Right lobe of liver (tissue), 6 donors: ENCODE results near the gene LIN28B. TPM values are rescaled to one million over a fixed set of nuclear protein-coding genes. Genes with fewer than 3 reads are reported as not detected.

Experiments used
- ATAC-seq, 4 donors: fragments of 200-7000 bp; cut with Tn5 transposase; one replicate each; pipeline ENCODE4 v1.9.1; 2020; ENCODE audit warnings: mild to moderate bottlenecking in 4 of 4, moderate library complexity in 4 of 4
- DNase-seq, 3 donors: peaks; one replicate each; pipeline ENCODE4 v3.0.0-alpha.2; 2020
- H3K27ac ChIP-seq, 3 donors: fragments of 200-600 bp; one replicate each; pipeline ENCODE4 v1.8.0; 2022
- H3K27me3 ChIP-seq, 2 donors: fragments of 200-600 bp; one replicate each; pipeline ENCODE4 v1.8.0; 2022
- H3K36me3 ChIP-seq, 4 donors: fragments of 200-600 bp; sonication (generic) in 1 of 4; one replicate each; pipeline versions ENCODE4 v1.5.1 to v1.8.0; 2017 to 2022; ENCODE audit warnings: control low read depth in 1 of 4
- H3K4me1 ChIP-seq, 4 donors: fragments of 200-600 bp; sonication (generic) in 1 of 4; one replicate each; pipeline versions ENCODE4 v1.5.1 to v1.8.0; 2017 to 2022; ENCODE audit warnings: control low read depth in 1 of 4
- H3K4me3 ChIP-seq, 3 donors: fragments of 200-600 bp; one replicate each; pipeline ENCODE4 v1.8.0; 2022
- H3K9me3 ChIP-seq, 4 donors: fragments of 200-600 bp; sonication (generic) in 1 of 4; one replicate each; pipeline versions ENCODE4 v1.5.1 to v1.8.0; 2017 to 2022; ENCODE audit warnings: control low read depth in 1 of 4
- POLR2A ChIP-seq: fragments of 450-650 bp; IDR thresholded peaks from one replicate; pipeline ENCODE4 v1.6.1; 2017; ENCODE audit warnings: antibody characterized with exemption, mild to moderate bottlenecking
- WGBS: methylation state at CpG from one replicate; pipeline ENCODE4 v1.1.6; 2018; ENCODE audit warnings: low coverage, low lambda C conversion rate; ENCODE audit not compliant: insufficient coverage; ENCODE audit errors: missing lambda C conversion rate; 5-methylcytosine and 5-hydroxymethylcytosine counted together
- intact Hi-C, 2 donors: fragments of 100-400 bp; cut with DNase I; formaldehyde crosslinking; loops; one replicate each; pipeline versions ENCODE4 v1.11.2 to v1.14.1; 2022
- long read RNA-seq: library from polyadenylated mRNA; unstranded; transcript quantifications from one replicate; pipeline ENCODE4 v2.0.0, GENCODE V29; 2019
- total RNA-seq, 6 experiments: library from RNA; depleted of rRNA in 2 of 6; stranded (reverse); fragments of >200 nt in 2 of 6; fragmentation: NEBNext Ultra II Directional in 3 of 6; extraction: Animal tissue kit (Norgen Biotek cat#: 25700) in 3 of 6; gene quantifications; one replicate each; pipeline versions ENCODE4 v1.1.0 to v1.2.4, GENCODE V29; 2016 to 2023
- TF ChIP-seq, protein P1 (sequence below), 4 donors: fragments of 200-600 bp in 3 of 4; fragments of 450-650 bp in 1 of 4; IDR thresholded peaks; one replicate each; pipeline versions ENCODE4 v1.5.1 to v1.8.0; 2016 to 2022; ENCODE audit warnings: antibody characterized with exemption in 4 of 4, mild to moderate bottlenecking in 2 of 4
- donor health status: DM: no; HTN: yes; CAD: no.
- donor health status: DM: no; HTN: no; CAD: no.
- donor health status: DM: no; HTN: no; CAD: no.
- donor health status: DM: no; HTN: yes; CAD: no.
- donor health status: DM: no; HTN: yes; CAD: no.

Gene LIN28B, protein sequence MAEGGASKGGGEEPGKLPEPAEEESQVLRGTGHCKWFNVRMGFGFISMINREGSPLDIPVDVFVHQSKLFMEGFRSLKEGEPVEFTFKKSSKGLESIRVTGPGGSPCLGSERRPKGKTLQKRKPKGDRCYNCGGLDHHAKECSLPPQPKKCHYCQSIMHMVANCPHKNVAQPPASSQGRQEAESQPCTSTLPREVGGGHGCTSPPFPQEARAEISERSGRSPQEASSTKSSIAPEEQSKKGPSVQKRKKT
- total RNA-seq: not detected
- long read RNA-seq: 0 reads

DNA sequence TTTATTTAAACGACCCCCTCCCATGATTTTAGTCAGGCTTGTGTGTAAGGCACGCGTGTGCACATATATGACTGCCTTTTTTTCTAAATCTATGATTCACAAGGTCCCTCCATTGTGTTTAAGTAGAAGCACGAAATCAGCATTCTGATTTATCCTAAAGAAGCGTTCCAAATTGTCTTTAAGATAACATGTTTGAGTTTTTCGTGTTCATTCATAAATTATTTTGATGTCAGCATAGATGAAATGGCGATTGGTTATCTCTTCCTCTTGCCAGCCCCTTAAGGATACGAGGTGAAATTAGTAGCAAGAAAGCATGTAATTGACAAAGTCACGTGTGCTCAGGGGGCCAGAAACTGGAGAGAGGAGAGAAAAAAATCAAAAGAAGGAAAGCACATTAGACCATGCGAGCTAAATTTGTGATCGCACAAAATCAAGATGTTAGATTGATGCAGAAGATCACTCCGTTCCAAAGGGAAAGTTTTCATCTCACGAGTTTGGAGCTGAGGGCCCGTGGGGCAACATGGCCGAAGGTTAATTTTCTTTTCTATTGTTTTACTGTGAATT, at the start of gene LIN28B:
TSS of gene LIN28B (plus strand) at position 377 of the 564 bp plus-strand sequence. CDS start at position 521, 144 bp downstream.
- H3K27me3 ChIP-seq: peaks cover 5 to 31% of the 10 kb centered on the region in 2 donors
- WGBS: 7% methylated on average over 15 of the region's 15 CpGs

DNA sequence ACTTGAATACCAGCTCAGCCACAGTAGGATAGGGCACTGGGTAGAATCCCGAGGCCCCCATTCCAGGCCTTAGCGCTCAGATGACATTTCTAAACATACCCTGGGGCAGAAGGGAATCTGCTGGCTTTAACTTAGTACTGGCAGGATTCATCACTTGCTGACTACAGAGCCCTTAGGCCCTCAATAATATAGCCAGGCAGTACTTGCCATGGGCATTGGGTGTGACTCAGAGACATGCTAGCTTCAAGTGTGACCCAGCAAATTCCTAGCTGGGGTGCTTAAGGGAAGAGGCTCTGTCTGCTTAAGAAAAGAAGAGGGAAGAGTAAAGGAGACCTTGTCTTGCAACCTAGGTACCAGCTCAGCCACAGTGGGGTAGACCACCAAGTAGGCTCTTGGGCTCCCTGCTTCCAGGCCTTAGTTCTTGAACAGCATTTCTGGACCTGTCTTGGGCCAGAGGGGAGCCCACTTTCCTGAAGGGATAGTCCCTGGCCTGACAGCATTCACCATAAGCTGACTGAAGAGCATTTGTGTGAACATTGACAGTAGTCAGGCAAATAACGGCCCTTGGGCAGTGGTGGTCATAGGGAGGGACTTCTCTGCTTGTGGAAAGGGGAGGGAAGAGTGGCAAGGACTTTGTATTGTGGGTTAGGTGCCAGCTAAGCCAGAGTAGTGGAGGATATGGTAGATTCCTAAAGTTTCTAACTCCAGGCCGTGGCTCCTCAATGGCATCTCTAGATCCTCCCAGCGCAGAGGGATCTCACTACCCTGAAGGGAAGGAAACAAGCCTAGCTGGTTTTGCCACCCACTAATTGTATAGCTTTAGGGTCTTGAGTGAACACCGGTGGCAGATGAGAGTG, 48.6 kb upstream of the LIN28B start:
- Histone ChIP-seq H3K9me3 (peaks cover 0 to 6% (median 0%) of the 10 kb centered on the region in 4 donors), H3K4me3 (no peak overlapping the region), H3K4me1 (no peaks in the 10 kb centered on the region), H3K36me3 (no peaks in the 10 kb centered on the region), H3K27ac (no peak overlapping the region), H3K27me3 (no peaks in the 10 kb centered on the region)
- no peak for ATAC-seq
- TF ChIP-seq POLR2A: no peak
- TF ChIP-seq, protein P1, sequence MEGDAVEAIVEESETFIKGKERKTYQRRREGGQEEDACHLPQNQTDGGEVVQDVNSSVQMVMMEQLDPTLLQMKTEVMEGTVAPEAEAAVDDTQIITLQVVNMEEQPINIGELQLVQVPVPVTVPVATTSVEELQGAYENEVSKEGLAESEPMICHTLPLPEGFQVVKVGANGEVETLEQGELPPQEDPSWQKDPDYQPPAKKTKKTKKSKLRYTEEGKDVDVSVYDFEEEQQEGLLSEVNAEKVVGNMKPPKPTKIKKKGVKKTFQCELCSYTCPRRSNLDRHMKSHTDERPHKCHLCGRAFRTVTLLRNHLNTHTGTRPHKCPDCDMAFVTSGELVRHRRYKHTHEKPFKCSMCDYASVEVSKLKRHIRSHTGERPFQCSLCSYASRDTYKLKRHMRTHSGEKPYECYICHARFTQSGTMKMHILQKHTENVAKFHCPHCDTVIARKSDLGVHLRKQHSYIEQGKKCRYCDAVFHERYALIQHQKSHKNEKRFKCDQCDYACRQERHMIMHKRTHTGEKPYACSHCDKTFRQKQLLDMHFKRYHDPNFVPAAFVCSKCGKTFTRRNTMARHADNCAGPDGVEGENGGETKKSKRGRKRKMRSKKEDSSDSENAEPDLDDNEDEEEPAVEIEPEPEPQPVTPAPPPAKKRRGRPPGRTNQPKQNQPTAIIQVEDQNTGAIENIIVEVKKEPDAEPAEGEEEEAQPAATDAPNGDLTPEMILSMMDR (IDR thresholded peaks at IDR 0.05): no peak
- intact Hi-C loops: no loop called here
- DNase-seq: no peak
- 43% methylated on average over 1 of the region's 6 CpGs for WGBS

More for the DNA sequence above, at the start of gene LIN28B:
- no peak for ATAC-seq
- no peak for DNase-seq
- Histone ChIP-seq H3K4me1 (no peaks in the 10 kb centered on the region), H3K36me3 (no peaks in the 10 kb centered on the region), H3K27ac (no peak within 1 kb of the TSS), H3K4me3 (no peak within 1 kb of the TSS), H3K9me3 (no peaks in the 10 kb centered on the region)
- intact Hi-C loops: no loop called here
- no peak for TF ChIP-seq POLR2A
- TF ChIP-seq, protein P1 (IDR thresholded peaks at IDR 0.05): no peak

DNA sequence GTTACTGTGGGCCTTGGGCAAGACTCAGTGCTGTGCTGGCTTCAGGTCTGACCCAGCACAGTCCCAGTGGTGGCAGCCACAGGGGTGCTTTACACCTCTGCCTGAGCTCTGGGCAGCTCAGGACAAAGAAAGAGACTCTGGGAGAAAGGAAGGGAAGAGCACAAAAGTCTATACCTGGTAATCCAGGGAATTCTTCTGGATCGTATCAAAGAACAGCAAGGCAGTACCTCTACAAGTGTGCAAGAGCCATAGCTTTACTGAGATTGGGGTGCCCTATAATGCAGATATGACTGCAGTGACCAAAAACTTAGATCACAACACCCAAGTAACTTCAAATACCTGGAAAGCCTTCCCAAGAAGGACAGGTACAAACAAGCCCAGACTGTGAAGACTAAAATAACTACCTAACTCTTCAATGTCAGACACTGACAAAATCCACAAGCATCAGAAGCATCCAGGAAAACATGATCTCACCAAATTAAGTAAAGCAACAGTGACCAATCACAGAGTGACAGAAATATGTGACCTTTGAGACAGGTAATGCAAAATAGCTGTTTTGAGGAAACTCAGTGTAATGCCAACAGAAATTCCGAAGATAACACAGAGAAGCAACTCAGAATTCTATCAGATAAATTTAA, 47.9 kb upstream of the LIN28B start:
- ATAC-seq (no peak), DNase-seq (no peak)
- no peaks in the 10 kb centered on the region for H3K36me3 ChIP-seq
- H3K27ac ChIP-seq: no peak overlapping the region
- H3K4me3 ChIP-seq: no peak overlapping the region
- TF ChIP-seq, protein P1 (IDR thresholded peaks at IDR 0.05): no peak
- no peak for TF ChIP-seq POLR2A
- H3K27me3 ChIP-seq: no peaks in the 10 kb centered on the region
- intact Hi-C loops: no loop called here
- H3K9me3 ChIP-seq: peaks cover 0 to 6% (median 0%) of the 10 kb centered on the region in 4 donors
- no peaks in the 10 kb centered on the region for H3K4me1 ChIP-seq
- WGBS: 69% methylated on average over 2 of the region's 2 CpGs

DNA sequence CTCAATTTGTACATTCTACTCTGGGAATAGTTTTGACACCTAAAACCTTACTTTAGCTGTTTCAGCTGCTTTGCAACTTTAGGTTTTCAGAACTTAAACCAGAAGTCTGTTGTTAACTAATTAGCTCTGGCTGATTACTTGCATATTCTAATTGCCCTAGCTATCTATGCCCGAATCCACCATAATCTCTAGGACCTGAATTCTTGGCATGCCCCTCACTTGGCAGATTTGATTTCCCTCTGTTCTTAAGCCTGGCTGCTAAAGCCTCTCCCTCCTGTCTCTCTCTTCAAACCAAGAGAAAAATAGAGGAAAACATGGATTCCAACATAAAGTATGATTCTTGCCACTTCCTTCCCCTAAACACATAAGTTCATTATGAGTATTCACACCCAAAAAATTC, 35.0 kb upstream of the LIN28B start:
- Histone ChIP-seq H3K27me3 (no peaks in the 10 kb centered on the region), H3K4me3 (no peak overlapping the region), H3K4me1 (no peaks in the 10 kb centered on the region), H3K27ac (no peak overlapping the region), H3K36me3 (no peaks in the 10 kb centered on the region), H3K9me3 (no peaks in the 10 kb centered on the region)
- WGBS: 30% methylated on average over 1 of the region's 1 CpG
- DNase-seq: no peak
- no peak for ATAC-seq
- no peak for TF ChIP-seq POLR2A
- TF ChIP-seq, protein P1 (IDR thresholded peaks at IDR 0.05): no peak
- intact Hi-C loops: no loop called here
